Keratinocyte (primary cell): ENCODE results near the gene SMIM12. TPM values are rescaled to one million over a fixed set of nuclear protein-coding genes. Genes with fewer than 3 reads are reported as not detected.

Experiments
- DNase-seq: peaks from one replicate; pipeline ENCODE4 v3.0.0-alpha.2; 2011; ENCODE audit warnings: low read depth, missing footprints, low spot score
- FAIRE-seq: peaks from 2 replicates; lab custom pipeline; 2011; peaks lifted over from hg19 to GRCh38; lab: Jason Lieb, UNC
- H2AFZ ChIP-seq: 2 replicates; pipeline ENCODE4 v1.6.0; 2012; ENCODE audit warnings: low read length, control low read depth, inconsistent platforms; ENCODE audit not compliant: control insufficient read depth
- H3K27ac ChIP-seq: 2 replicates; pipeline ENCODE4 v1.5.1; 2011; ENCODE audit warnings: low read length; ENCODE audit not compliant: control insufficient read depth, insufficient read depth
- H3K27me3 ChIP-seq: 3 replicates; pipeline ENCODE4 v1.6.0; 2011; ENCODE audit warnings: low read length; ENCODE audit not compliant: control insufficient read depth, insufficient read depth; ENCODE audit errors: extremely low read depth
- H3K36me3 ChIP-seq, 2 experiments: 2 replicates in 1 of 2; 3 replicates in 1 of 2; pipeline ENCODE4 v1.5.1; 2011; ENCODE audit warnings: low read length in 2 of 2, mild to moderate bottlenecking in 1 of 2; ENCODE audit not compliant: control insufficient read depth in 2 of 2, insufficient read depth in 2 of 2; ENCODE audit errors: extremely low read depth in 1 of 2
- H3K4me1 ChIP-seq: 3 replicates; pipeline ENCODE4 v1.5.1; 2011; ENCODE audit warnings: low read length; ENCODE audit not compliant: control insufficient read depth, insufficient read depth; ENCODE audit errors: extremely low read depth
- H3K4me2 ChIP-seq: 3 replicates; pipeline ENCODE4 v1.6.0; 2011; ENCODE audit warnings: low read depth, low read length; ENCODE audit not compliant: control insufficient read depth, insufficient read depth; ENCODE audit errors: extremely low read depth
- H3K4me3 ChIP-seq, 3 experiments: fragments of 200-600 bp in 1 of 3; sonication (generic) in 1 of 3; 2 replicates in 2 of 3; 3 replicates in 1 of 3; pipeline ENCODE4 v1.5.1; 2011 to 2016; ENCODE audit warnings: low read length in 3 of 3, mild to moderate bottlenecking in 3 of 3, control low read depth in 2 of 3, inconsistent platforms in 1 of 3, low read depth in 1 of 3, mixed read lengths in 1 of 3, mixed run types in 1 of 3, moderate library complexity in 1 of 3; ENCODE audit not compliant: control insufficient read depth in 2 of 3, insufficient read depth in 2 of 3; ENCODE audit errors: extremely low read depth in 1 of 3
- H3K79me2 ChIP-seq: 2 replicates; pipeline ENCODE4 v1.6.0; 2012; ENCODE audit warnings: low read length; ENCODE audit not compliant: control insufficient read depth, insufficient read depth
- H3K9ac ChIP-seq: 3 replicates; pipeline ENCODE4 v1.6.0; 2011; ENCODE audit warnings: low read length; ENCODE audit not compliant: control insufficient read depth, insufficient read depth; ENCODE audit errors: extremely low read depth
- H3K9me1 ChIP-seq: 3 replicates; pipeline ENCODE4 v1.6.0; 2011; ENCODE audit warnings: low read length; ENCODE audit not compliant: control insufficient read depth, insufficient read depth; ENCODE audit errors: extremely low read depth
- H3K9me3 ChIP-seq: 2 replicates; pipeline ENCODE4 v1.5.1; 2012; ENCODE audit warnings: low read depth, low read length; ENCODE audit not compliant: control insufficient read depth
- H4K20me1 ChIP-seq: 3 replicates; pipeline ENCODE4 v1.6.0; 2011; ENCODE audit warnings: low read length; ENCODE audit not compliant: control insufficient read depth, insufficient read depth; ENCODE audit errors: extremely low read depth
- EZH2 ChIP-seq: IDR thresholded peaks from one replicate; pipeline ENCODE4 v1.6.1; 2012; ENCODE audit warnings: inconsistent platforms, mild to moderate bottlenecking, low read length, moderate library complexity
- dilution Hi-C: fragments of 300-500 bp; cut with MboI; formaldehyde crosslinking; loops from one replicate; pipeline ENCODE4 v1.7.0; 2020; ENCODE audit warnings: low sequenced_read_pairs; ENCODE audit not compliant: extremely low pct_ligation_motif_present
- polyA plus RNA-seq, 5 experiments: library from polyadenylated mRNA; depleted of rRNA in 3 of 5; stranded (reverse) in 3 of 5; stranded (forward) in 1 of 5; unstranded in 1 of 5; fragments of >200 nt; gene quantifications; 1 replicate in 1 of 5; 2 replicates in 3 of 5; 3 replicates in 1 of 5; pipeline versions ENCODE4 v1.2.1 to v1.2.3, GENCODE V29; 2011 to 2012; ENCODE audit warnings: missing spikeins in 2 of 5, low read depth in 1 of 5, low replicate concordance in 1 of 5
- TF ChIP-seq, protein P1 (sequence below), 3 experiments: IDR thresholded peaks in 1 of 3; conservative IDR thresholded peaks in 1 of 3; optimal IDR thresholded peaks in 1 of 3; 2 replicates in 2 of 3; 3 replicates in 1 of 3; pipeline versions ENCODE3 to v1.5.1; 2011; ENCODE audit warnings: low read length in 3 of 3, mild to moderate bottlenecking in 3 of 3, moderate library complexity in 2 of 3, control low read depth in 1 of 3, inconsistent platforms in 1 of 3; ENCODE audit not compliant: insufficient read depth in 2 of 3; ENCODE audit errors: extremely low read depth in 1 of 3

The SMIM12 gene
- polyA plus RNA-seq, 1 donor (not counting 4 experiments of a cell fraction or from before 2014, with no cell fraction given) = 51.5 TPM

- Histone ChIP-seq H3K79me2 (no peaks in the 10 kb centered on the region), H3K27ac (no peak overlapping the region), H3K36me3 (no peaks in the 10 kb centered on the region), H3K27me3 (no peaks in the 10 kb centered on the region), H4K20me1 (no peaks in the 10 kb centered on the region), H2AFZ (no peak overlapping the region), H3K9ac (no peak overlapping the region), H3K4me2 (no peak overlapping the region), H3K4me3 (no peak overlapping the region), H3K4me1 (peaks cover 7% of the 10 kb centered on the region), H3K9me1 (no peaks in the 10 kb centered on the region), H3K9me3 (no peaks in the 10 kb centered on the region)
- no peak for DNase-seq
- dilution Hi-C loops = no loop called here
- TF ChIP-seq EZH2 = no peak
- TF ChIP-seq, protein P1, sequence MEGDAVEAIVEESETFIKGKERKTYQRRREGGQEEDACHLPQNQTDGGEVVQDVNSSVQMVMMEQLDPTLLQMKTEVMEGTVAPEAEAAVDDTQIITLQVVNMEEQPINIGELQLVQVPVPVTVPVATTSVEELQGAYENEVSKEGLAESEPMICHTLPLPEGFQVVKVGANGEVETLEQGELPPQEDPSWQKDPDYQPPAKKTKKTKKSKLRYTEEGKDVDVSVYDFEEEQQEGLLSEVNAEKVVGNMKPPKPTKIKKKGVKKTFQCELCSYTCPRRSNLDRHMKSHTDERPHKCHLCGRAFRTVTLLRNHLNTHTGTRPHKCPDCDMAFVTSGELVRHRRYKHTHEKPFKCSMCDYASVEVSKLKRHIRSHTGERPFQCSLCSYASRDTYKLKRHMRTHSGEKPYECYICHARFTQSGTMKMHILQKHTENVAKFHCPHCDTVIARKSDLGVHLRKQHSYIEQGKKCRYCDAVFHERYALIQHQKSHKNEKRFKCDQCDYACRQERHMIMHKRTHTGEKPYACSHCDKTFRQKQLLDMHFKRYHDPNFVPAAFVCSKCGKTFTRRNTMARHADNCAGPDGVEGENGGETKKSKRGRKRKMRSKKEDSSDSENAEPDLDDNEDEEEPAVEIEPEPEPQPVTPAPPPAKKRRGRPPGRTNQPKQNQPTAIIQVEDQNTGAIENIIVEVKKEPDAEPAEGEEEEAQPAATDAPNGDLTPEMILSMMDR (optimal IDR thresholded peaks at IDR 0.05 in 1 of 3, IDR thresholded peaks at IDR 0.05 in 1 of 3, conservative IDR thresholded peaks at IDR 0.05 in 1 of 3; ENCODE audit: extremely low read depth in 1 of 3, insufficient read depth in 2 of 3, low read length in 3 of 3) = no peak
- no peak for FAIRE-seq
Observed at GRCh38 chr1:34803770-34804169, 55.8 kb downstream of the SMIM12 start.

Other genes with a start within 250 kb of the SMIM12 start
- 169 to 244 TPM (median 235 TPM) in 3 replicates for gene GJB5, start 104.7 kb downstream of the SMIM12 start, polyA plus RNA-seq
- gene GJB4, start 100.0 kb downstream of the SMIM12 start, polyA plus RNA-seq = 18.1 to 27.2 TPM (median 25.4 TPM) in 3 replicates
- gene GJB3, start 78.5 kb downstream of the SMIM12 start, polyA plus RNA-seq = 133 to 176 TPM (median 163 TPM) in 3 replicates
- 0.10 to 0.22 TPM in 2 of 3 replicates, not detected in the other for gene GJA4, start 66.8 kb downstream of the SMIM12 start, polyA plus RNA-seq
- gene DLGAP3, start 69.9 kb upstream of the SMIM12 start, polyA plus RNA-seq = 0.01 to 0.14 TPM in 2 of 3 replicates, not detected in the other
- 22.8 to 33.4 TPM (median 26.4 TPM) in 3 replicates for gene TMEM35B, start 125.6 kb upstream of the SMIM12 start, polyA plus RNA-seq
- gene ZMYM6, start 172.2 kb upstream of the SMIM12 start, polyA plus RNA-seq = 9.9 to 16.1 TPM (median 14.2 TPM) in 3 replicates
- gene ZMYM1, start 219.6 kb upstream of the SMIM12 start, polyA plus RNA-seq = 12.0 to 21.2 TPM (median 19.4 TPM) in 3 replicates